Femur (tissue), 1 donor: Measurements from ENCODE around the gene TTLL12.

Experiments
- DNase-seq: peaks from one replicate; pipeline ENCODE4 v3.0.0-alpha.2; 2017

Gene TTLL12

DNA sequence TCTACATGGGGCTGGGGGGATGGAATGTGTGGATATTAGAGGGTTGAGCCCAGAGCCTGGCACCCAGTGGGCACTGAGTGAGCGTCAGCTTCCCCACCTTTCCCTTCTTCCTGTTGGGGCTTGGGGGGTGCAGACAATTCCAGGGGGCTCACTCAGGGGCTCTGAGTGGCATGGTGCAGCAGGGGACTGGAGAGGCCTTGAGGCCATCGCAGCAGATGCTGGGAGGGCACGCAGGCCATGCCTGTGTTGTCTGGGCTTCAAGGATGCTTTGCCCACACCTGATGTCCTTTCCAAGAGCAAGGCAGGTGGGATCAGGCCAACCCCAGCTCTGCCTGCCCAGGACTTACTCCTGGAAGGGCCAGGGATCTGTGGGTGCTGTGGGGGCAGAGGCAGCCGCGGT lies 11.2 kb upstream of the TTLL12 start:
- DNase-seq: no peak

DNA sequence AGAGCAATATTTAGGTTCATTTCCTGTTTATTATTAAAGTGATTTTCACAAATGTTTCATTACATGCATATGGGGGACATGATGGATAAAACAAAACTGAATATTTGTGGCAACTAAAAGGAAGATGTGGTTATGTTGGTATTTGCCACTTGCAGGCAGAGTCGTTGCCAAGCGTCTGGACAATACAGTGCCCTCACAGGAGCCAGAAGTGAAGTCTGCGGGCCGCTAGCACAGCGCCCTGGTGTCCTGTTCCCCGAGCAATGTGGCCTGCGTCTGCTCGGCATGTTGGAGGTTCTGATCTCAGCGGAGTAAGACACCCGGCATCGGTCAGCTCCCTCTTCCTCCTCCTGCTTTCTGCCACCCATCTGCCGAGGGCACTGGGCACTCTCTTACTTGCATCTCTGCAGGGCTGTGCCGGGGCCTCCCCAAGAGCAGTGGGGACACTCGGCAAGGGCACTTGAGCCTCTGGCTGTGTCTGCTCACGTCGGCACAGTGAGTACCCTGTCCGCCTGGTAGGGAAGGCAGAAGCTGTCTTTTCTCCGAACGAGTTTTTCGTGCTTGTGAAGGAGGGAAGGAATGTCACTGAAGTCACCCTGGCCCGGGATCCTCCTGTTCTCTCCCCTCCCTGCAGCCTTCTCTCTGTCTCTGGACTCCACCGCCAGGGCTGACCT lies 10.5 kb upstream of the TTLL12 start:
- no peak for DNase-seq

DNA sequence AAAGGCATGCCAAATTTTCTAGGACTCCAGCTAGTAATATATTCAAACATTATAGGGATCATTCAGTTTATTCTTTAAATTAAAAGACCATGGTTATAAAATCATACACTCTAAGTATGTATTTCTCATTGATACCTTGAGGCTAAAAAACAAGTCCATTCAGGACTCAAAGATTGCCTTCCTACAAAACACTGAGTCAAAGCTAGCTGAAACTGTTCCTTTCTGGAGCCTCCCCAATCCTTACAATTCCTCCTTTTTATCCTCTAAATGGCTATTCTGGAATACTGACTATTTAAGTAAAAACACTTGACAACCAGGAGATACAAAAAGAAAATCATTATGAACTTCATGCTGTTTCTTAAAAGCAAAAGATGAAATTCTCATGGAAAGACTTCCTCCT lies 4.9 kb upstream of the TTLL12 start:
- no peak for DNase-seq

GRCh38 chr22:43188829-43189545 lies 2.1 kb upstream of the TTLL12 start:
- no peak for DNase-seq

DNA sequence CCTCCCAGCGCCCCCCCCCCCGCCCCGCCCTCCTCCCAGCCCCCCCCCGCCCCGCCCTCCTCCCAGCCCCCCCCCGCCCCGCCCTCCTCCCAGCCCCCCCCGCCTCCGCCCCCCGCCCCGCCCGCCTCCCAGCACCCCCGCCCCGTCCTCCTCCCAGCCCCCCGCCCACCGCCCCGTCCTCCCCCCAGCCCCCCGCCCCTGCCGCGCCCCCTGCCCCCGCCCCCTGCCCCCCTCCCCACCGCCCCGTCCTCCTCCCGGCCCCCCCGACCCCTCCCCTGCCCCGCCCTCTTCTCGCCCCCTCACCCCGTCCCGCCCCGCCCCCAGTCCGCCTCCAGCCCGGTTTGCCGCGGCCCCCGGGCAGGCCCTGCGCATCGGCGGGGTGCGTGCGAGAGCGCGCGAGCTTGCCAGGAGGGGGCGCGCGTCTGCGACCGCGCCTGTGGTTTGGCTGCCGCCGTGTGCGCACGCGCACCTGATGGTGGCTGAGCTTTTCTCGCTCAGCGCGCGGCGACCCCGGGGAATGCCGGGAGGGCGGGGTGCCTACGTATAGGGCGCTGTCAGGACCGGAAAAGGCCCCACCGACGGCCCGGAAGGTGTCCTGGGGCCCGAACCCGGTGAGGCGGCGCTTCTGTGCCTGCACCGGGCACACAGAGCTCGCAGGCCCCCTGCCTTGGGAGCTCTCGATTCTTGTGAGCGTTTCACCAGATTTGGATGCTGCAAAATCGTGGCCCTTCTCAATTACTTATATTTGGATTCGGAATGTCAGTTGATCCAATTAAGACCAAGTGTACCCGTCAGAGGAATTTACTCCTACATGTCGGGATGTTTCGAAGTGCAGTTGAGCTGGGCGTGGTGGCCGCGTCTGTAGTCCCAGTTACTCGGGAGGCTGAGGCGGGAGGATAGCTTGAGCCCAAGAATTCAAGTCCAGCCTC lies 501 bp upstream of the TTLL12 start:
- peak; percentile 97 for DNase-seq

- DNase-seq: peak; percentile 68
These were observed 1.1 kb downstream of the TTLL12 start for GRCh38 chr22:43185860-43186261.

DNA sequence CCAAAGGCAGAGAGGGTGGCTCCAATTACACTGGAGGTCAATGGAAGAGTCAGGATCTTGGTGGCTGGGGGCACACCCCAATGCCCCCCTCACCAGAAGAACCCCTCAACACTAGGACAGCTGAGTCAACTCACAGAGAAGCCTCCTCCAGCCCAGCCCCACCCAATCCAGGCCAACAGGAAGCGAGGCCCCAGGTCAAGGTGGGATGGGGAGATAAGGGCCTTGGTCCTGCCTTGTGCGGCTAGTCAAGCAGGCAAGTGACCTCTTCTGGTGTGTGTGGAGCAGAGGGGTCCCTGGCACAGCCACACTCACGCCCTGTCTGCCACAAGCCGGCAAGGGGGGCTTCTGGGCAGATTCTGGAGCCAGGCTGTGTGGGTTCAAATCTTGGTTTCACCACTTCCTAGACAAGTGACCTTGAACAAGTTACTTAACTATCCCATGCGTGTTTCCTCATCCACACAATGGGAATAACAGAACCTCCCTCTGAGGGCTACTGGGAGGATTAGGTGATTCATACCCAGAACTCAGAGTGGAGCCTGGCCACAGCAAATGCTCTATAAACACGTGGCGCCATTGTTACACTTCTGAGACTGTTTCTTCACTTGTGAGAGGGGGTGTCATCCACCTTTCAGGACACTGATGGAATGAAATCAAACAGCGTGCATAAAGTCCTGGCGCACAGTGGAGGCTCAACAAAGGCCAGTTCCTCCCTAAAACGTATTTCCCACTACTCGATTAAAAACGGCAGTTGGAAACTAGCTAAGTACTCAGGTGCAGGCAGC lies 3.2 kb downstream of the TTLL12 start:
- DNase-seq: no peak

- no peak for DNase-seq
These were observed 4.2 kb downstream of the TTLL12 start for GRCh38 chr22:43182726-43183125.

DNA sequence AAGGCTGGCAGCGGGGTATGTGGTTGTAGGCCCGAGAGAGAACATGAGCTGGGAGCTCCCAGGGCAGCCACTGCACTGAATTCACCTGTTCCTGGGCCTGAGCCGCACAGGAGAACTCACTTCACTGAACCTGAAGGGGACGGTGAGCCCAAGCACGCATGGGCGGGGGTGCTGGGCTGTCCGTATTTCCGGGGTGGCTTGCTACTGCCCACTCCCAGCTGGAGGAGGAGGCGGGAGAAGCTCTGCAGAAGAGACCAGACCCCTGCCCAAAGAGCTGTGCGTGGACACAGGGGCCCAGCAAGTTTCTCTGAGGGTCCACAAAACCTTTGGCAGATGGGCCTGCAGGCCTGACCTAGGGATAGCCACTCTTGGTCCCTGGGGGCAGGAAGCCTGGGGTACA lies 4.8 kb downstream of the TTLL12 start:
- no peak for DNase-seq

DNA sequence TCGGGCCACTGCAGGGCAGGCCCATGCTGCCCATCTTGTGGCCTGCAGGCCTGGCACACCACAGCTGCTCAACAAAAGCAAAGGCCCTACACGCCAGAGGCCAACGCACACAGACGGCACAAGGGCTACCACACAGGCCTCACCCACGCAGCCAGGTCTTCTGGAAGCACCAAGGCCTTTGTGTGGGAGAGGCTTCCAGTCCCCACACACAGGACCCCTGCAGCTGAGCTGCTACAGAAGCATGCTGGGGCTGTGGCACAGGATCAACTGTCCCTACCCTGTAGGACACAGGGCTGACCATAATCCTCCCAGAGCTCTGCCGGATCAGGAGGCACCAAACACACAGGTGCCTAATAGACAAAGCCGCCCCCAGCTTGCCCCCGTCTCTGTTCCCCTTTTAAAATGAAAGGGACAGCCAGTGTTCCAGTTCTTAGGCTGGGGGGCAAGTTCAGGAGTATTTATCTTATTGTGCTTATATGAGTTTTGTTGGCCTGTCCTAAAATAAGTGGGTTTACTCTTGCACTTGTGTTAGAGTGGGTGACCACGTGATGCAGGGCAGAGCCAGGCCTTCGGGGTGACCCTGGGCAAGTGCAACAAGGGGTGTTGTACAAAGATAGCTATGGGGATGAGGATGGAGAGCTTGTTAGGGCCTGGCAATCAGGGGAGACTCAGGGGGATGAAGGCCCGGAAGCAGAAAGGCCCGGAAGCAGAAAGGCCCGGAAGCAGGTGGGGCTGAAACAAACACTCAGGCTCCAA lies 5.4 kb downstream of the TTLL12 start:
- no peak for DNase-seq

- no peak for DNase-seq
These were observed 6.3 kb downstream of the TTLL12 start for GRCh38 chr22:43180670-43181069.

DNA sequence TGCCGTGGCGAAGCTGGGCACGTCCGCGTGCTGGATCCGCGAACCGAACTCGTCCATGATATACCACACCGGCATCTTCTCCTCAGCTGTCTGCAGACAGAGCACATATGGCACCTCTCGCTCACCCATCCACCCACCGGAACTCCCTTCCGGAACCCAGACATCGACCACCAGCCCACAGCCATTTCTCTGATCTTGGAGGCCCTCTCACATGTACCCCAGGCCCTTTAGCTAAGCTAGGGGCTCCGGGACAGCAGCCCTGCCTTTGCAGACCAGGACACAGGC lies 7.1 kb downstream of the TTLL12 start:
- DNase-seq: no peak

GRCh38 chr22:43179146-43179910 lies 7.6 kb downstream of the TTLL12 start:
- no peak for DNase-seq

GRCh38 chr22:43177479-43177878 lies 9.5 kb downstream of the TTLL12 start:
- no peak for DNase-seq

DNA sequence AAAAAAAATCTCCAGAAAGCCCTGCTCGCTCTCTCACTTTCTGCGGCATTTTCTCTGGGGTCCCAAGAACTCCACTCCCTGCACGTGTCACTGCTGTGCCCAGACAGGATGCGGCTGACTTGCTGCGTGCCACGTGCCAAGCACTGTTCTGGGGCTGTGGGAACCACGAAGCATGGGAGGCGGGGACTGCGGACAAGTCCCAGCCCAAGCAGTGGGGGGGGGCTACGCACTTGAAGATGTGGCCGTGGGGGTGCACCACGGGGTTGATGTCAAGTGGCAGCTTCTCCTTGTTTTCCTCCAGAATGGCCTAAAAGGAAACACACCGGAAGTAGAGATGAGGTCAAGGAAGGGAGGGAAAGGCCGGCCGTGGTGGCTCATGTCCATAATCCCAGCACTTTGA lies 10.8 kb downstream of the TTLL12 start:
- no peak for DNase-seq

DNA sequence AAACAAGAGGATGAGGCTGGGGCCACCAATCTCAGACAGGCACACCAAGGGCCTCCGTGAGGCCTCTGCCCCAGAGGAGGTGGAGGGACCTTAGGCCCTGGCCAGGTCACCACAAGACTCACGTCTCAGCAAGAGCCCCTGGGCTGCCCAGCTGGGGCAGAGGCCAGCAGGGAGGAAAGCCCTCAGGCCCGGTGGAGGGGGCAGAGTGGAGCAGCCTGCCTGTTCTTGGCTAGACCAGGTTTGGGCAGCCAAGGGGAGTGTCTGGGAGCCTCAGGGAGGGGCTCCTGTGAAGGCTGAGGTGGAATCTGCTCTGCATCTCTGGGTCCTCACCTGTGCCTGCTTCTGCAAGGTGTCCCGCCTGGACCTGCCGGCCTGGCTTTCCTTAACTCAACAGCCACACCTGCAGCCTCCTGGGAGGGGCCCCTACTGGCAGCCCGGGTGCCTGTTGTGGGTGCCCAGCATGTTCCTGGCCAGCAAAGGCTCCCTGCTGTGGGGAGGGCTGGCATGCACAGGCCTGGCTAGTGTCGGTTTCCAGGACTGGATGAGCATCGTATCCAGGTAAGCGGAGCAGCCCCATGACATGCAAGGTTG lies 11.9 kb downstream of the TTLL12 start:
- no peak for DNase-seq

- DNase-seq: no peak
These were observed 12.8 kb downstream of the TTLL12 start for GRCh38 chr22:43173976-43174720.

- DNase-seq: no peak
These were observed 13.4 kb downstream of the TTLL12 start for GRCh38 chr22:43173566-43173965.

- no peak for DNase-seq
These were observed 14.7 kb downstream of the TTLL12 start for GRCh38 chr22:43172191-43172590.

GRCh38 chr22:43171607-43172006 lies 15.3 kb downstream of the TTLL12 start:
- DNase-seq: no peak
